Muscle of leg (tissue), 11 donors: ENCODE measurements around the gene ASTN2. TPM values are rescaled to one million over a fixed set of nuclear protein-coding genes. Genes with fewer than 3 reads are reported as not detected.
"Not testable (repeated sequence)": the region's sequence is repeated elsewhere in the genome, so short reads cannot be mapped to it uniquely, and the experiment has no call there.

Experiments used
- DNase-seq: peaks from one replicate; pipeline ENCODE4 v3.0.0; 2013
- H3K27ac ChIP-seq: one replicate; pipeline ENCODE4 v1.5.1; 2013; ENCODE audit warnings: mild to moderate bottlenecking, low read length, control low read depth
- H3K27me3 ChIP-seq: one replicate; pipeline ENCODE4 v1.6.1; 2013; ENCODE audit warnings: low read length; ENCODE audit not compliant: control insufficient read depth, insufficient read depth
- H3K36me3 ChIP-seq: one replicate; pipeline ENCODE4 v1.6.1; 2013; ENCODE audit warnings: low read length; ENCODE audit not compliant: control insufficient read depth, insufficient read depth
- H3K4me1 ChIP-seq: one replicate; pipeline ENCODE4 v1.6.1; 2013; ENCODE audit warnings: low read length; ENCODE audit not compliant: control insufficient read depth, insufficient read depth
- H3K4me3 ChIP-seq: one replicate; pipeline ENCODE4 v1.5.1; 2013; ENCODE audit warnings: low read length, control low read depth
- H3K9me3 ChIP-seq: replicated peaks from 2 replicates; pipeline ENCODE4 v1.6.1; 2013; ENCODE audit warnings: low read depth, low read length; ENCODE audit not compliant: control insufficient read depth
- WGBS: methylation state at CpG from one replicate; pipeline ENCODE4 v1.1.5; 2013; ENCODE audit warnings: missing lambda C conversion rate; ENCODE audit not compliant: insufficient coverage; 5-methylcytosine and 5-hydroxymethylcytosine counted together
- polyA plus RNA-seq, 8 donors: library from polyadenylated mRNA; unstranded; fragments of 120-200 nt; gene quantifications; one replicate each; pipeline versions ENCODE4 v1.2.1 to v1.2.3, GENCODE V29; 2013; ENCODE audit warnings: inconsistent platforms in 1 of 8, low replicate concordance in 1 of 8; ENCODE audit not compliant: insufficient read length in 8 of 8, insufficient read depth in 1 of 8
- total RNA-seq: library from RNA; stranded (reverse); fragments of 120-200 nt; gene quantifications from one replicate; pipeline ENCODE4 v1.2.4, GENCODE V29; 2013

The ASTN2 gene
- total and polyA plus RNA-seq, 9 donors = 2.7 to 10.9 (median 4.4) TPM

DNA sequence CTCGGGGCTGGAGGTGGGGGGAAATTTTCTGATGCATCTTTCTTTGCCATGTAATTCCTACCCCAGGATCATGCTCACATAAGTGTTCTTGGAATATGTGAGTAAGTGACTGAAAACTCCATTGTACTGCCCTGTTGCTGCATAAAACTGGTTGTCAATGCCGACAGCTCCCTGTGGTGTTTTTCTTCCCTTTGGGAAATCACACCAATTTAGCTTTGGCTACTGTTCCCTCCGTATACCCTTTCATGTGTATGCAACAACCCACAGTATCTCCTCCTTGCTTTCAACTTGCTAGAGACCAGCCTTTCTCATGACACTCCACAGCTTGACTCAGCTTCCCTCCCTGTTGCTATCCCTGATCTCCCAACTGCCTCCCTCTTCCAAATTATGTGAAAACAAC is 487.1 kb downstream of the ASTN2 start:
- WGBS = 57% methylated on average over 2 of the region's 3 CpGs
- no peaks in the 10 kb centered on the region for H3K27me3 ChIP-seq
- no peaks in the 10 kb centered on the region for H3K4me1 ChIP-seq
- no peaks in the 10 kb centered on the region for H3K9me3 ChIP-seq
- no peak overlapping the region for H3K27ac ChIP-seq
- H3K36me3 ChIP-seq = no peaks in the 10 kb centered on the region
- DNase-seq = no peak
- no peak overlapping the region for H3K4me3 ChIP-seq

GRCh38 chr9:116925121-116925520 is 489.7 kb downstream of the ASTN2 start:
- Histone ChIP-seq H3K4me1 (no peaks in the 10 kb centered on the region), H3K4me3 (no peak overlapping the region), H3K36me3 (no peaks in the 10 kb centered on the region), H3K9me3 (no peaks in the 10 kb centered on the region), H3K27ac (no peak overlapping the region), H3K27me3 (no peaks in the 10 kb centered on the region)
- no peak for DNase-seq

GRCh38 chr9:116924462-116925110 is 490.3 kb downstream of the ASTN2 start:
- no peak for DNase-seq
- Histone ChIP-seq H3K4me3 (no peak overlapping the region), H3K4me1 (no peaks in the 10 kb centered on the region), H3K27me3 (no peaks in the 10 kb centered on the region), H3K9me3 (no peaks in the 10 kb centered on the region), H3K36me3 (no peaks in the 10 kb centered on the region), H3K27ac (no peak overlapping the region)
- WGBS = 78% methylated on average over 2 of the region's 6 CpGs

- H3K27ac ChIP-seq, H3K4me3 ChIP-seq, H3K9me3 ChIP-seq, H3K36me3 ChIP-seq, H3K27me3 ChIP-seq, H3K4me1 ChIP-seq, DNase-seq: not testable (repeated sequence)
- no CpG with 5 or more reads among the region's 3 CpGs for WGBS
These were observed 496.9 kb downstream of the ASTN2 start for GRCh38 chr9:116917895-116918508.

- Histone ChIP-seq H3K9me3 (no peaks in the 10 kb centered on the region), H3K4me3 (no peak overlapping the region), H3K36me3 (no peaks in the 10 kb centered on the region), H3K4me1 (no peaks in the 10 kb centered on the region), H3K27me3 (no peaks in the 10 kb centered on the region), H3K27ac (no peak overlapping the region)
- WGBS = no CpG with 5 or more reads among the region's 2 CpGs
- DNase-seq = no peak
These were observed 501.3 kb downstream of the ASTN2 start for GRCh38 chr9:116913536-116913935.

GRCh38 chr9:116910201-116910600 is 504.7 kb downstream of the ASTN2 start:
- DNase-seq = no peak
- Histone ChIP-seq H3K4me1 (no peaks in the 10 kb centered on the region), H3K36me3 (no peaks in the 10 kb centered on the region), H3K27me3 (peaks cover 2% of the 10 kb centered on the region), H3K4me3 (no peak overlapping the region), H3K27ac (no peak overlapping the region), H3K9me3 (no peaks in the 10 kb centered on the region)
- 69% methylated on average over 9 of the region's 10 CpGs for WGBS

- Histone ChIP-seq H3K27ac (no peak overlapping the region), H3K27me3 (peaks cover 2% of the 10 kb centered on the region), H3K4me1 (no peaks in the 10 kb centered on the region), H3K36me3 (no peaks in the 10 kb centered on the region), H3K9me3 (no peaks in the 10 kb centered on the region), H3K4me3 (no peak overlapping the region)
- DNase-seq = no peak
- no CpG with 5 or more reads among the region's 3 CpGs for WGBS
These were observed 506.9 kb downstream of the ASTN2 start for GRCh38 chr9:116907989-116908388.

GRCh38 chr9:116905171-116905588 is 509.7 kb downstream of the ASTN2 start:
- Histone ChIP-seq H3K4me3 (no peak overlapping the region), H3K4me1 (no peaks in the 10 kb centered on the region), H3K36me3 (no peaks in the 10 kb centered on the region), H3K27ac (no peak overlapping the region), H3K9me3 (no peaks in the 10 kb centered on the region), H3K27me3 (peaks cover 2% of the 10 kb centered on the region)
- WGBS = 83% methylated on average over 1 of the region's 10 CpGs
- DNase-seq = no peak

DNA sequence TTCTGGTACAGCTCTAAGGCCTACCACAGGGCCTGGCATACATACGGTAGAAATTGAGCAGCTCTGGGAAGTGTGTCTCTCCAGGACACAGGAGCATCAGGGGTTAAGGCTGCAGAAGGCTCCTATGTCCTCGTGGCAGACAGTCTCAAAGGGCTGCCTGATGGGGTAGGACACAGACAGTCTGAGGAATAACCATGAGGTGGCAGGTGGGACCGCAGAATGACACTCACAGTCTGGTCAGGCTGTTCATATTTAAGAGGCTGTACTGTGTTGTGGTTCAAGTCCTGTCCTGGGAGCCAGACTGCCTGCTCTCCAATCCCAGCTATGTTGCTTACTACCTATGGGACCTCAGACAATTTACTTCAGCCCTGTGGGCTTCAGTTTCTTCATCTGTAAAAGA is 510.7 kb downstream of the ASTN2 start:
- Histone ChIP-seq H3K4me3 (no peak overlapping the region), H3K27me3 (peaks cover 2% of the 10 kb centered on the region), H3K9me3 (peaks cover 3% of the 10 kb centered on the region), H3K27ac (no peak overlapping the region), H3K36me3 (no peaks in the 10 kb centered on the region), H3K4me1 (no peaks in the 10 kb centered on the region)
- WGBS = 53% methylated on average over 2 of the region's 3 CpGs
- no peak for DNase-seq

DNA sequence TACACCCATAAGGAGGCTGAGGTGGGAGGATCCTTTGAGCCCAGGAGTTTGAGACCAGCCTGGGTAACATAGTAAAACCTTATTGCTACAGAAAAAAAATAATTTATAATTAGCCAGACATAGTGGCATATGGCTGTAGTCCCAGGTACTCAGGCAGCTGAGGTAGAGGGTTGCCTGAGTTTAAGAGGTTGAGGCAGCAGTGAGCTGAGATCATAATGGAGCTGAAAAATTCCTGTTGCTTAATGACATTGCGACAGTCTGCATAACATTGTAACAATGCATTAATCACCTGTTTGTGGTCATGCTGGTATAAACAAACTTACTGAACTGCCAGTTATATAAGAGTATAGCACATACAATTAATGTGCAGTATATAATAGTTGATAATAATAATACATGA is 513.6 kb downstream of the ASTN2 start:
- Histone ChIP-seq H3K4me3 (no peak overlapping the region), H3K27me3 (no peaks in the 10 kb centered on the region), H3K9me3 (peaks cover 3% of the 10 kb centered on the region), H3K36me3 (no peaks in the 10 kb centered on the region), H3K4me1 (no peaks in the 10 kb centered on the region), H3K27ac (no peak overlapping the region)
- no peak for DNase-seq
- WGBS = no CpG with 5 or more reads among the region's 1 CpG

GRCh38 chr9:116900543-116900942 is 514.3 kb downstream of the ASTN2 start:
- Histone ChIP-seq H3K4me1 (no peaks in the 10 kb centered on the region), H3K36me3 (no peaks in the 10 kb centered on the region), H3K9me3 (peaks cover 3% of the 10 kb centered on the region), H3K27ac (no peak overlapping the region), H3K4me3 (no peak overlapping the region), H3K27me3 (no peaks in the 10 kb centered on the region)
- peak; percentile 1 for DNase-seq
- no CpG with 5 or more reads among the region's 6 CpGs for WGBS
